Measurements from ENCODE around the gene CCDC120. TPM values are rescaled to one million over a fixed set of nuclear protein-coding genes. Genes with fewer than 3 reads are reported as not detected.

The CCDC120 gene
- total RNA-seq, 1 donor from 2014 or later: 1.1 TPM

GRCh38 chrX:49071877-49072711 is 13.3 kb downstream of the CCDC120 start:
- Histone ChIP-seq H3K36me3 (ENCODE audit: control insufficient read depth, insufficient read depth, low read length) (peaks cover 4% of the 10 kb centered on the region), H3K4me3 (ENCODE audit: low read depth, low read length) (peak overlapping the region; percentile 55), H3K27me3 (ENCODE audit: control insufficient read depth, insufficient read depth, low read length) (no peaks in the 10 kb centered on the region)
- DNase-seq (ENCODE audit: low read depth): peak; percentile 66
- TF ChIP-seq CTCF (IDR thresholded peaks at IDR 0.05; ENCODE audit: insufficient read depth, low read length, severe bottlenecking): no peak
- no peak for FAIRE-seq

DNA sequence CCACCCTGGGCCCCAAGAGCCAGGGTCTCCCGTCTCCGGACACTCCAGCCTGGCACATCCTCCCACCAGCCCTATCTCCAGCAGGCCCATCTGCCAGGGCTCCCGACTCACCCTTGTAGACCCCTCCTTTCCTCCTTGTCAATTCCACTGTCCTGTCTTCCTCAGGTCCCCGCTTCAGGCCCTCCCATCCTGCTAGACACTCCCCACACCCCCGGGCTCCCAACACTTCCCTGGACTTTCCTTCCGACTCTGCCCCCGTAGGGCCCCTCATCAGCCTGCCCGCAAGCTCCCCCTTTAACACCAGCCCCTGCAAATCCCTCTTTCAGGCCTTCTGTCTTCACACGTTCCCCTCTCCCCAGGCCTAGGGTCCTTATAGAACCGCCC is 13.9 kb downstream of the CCDC120 start:
- Histone ChIP-seq H3K36me3 (ENCODE audit: control insufficient read depth, insufficient read depth, low read length) (peaks cover 6% of the 10 kb centered on the region), H3K27me3 (ENCODE audit: control insufficient read depth, insufficient read depth, low read length) (no peaks in the 10 kb centered on the region), H3K4me3 (ENCODE audit: low read depth, low read length) (peak overlapping the region; percentile 55)
- TF ChIP-seq CTCF (IDR thresholded peaks at IDR 0.05; ENCODE audit: insufficient read depth, low read length, severe bottlenecking): no peak
- FAIRE-seq: no peak
- DNase-seq (ENCODE audit: low read depth): no peak

DNA sequence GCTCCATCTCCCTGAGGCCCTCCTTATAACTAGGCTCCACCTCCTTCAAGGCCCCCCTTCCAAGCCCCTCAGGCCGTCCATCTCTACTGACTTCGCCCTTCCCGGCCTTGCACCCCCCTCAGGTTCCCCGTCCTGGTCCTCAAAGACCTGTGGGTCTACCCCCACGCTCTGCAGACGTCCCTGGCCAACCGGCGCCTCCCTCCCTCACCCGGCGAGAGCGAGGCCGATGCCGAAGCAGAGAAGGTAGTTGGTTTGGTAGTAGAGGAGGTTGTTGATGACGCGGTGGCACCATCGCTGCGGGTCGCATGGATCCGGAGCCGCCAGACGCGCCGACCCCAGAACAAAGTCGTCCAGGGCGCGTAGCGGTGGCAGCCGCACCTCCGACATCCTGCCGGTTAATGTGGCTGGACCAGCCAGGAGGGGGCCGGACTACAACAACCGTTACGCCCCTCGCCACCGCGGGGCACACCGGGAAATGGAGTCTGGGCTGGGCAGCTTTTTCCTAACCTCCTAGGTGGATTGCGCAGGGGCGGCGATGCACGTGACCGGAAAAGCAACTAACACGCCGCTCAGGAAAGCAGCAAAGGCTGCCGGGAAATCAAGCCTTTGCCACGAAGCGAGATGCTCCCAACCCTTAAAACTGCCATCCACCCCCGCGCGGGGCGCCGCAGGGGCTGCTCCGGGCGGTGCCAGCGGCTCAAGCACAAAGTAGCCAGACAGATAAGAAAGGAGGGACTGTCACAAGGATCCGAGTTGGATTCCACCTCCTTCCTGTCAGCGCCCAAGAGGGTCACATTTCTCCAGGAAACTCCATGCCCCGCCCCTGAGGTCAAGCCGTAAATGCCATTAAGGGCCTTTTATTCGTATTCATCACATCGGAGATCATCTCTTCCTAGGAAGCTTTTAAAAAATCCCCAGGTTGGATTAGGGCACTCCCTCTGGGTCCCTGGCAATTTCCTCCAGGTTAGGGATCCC is 15.1 kb downstream of the CCDC120 start, which contains the start of gene PRAF2:
TSS of gene PRAF2 (minus strand) at position 402 of the 975 bp plus-strand sequence. CDS start at position 387, 15 bp downstream.
- no peak for FAIRE-seq
- no peak for TF ChIP-seq CTCF (IDR thresholded peaks at IDR 0.05; ENCODE audit: insufficient read depth, low read length, severe bottlenecking)

GRCh38 chrX:49075347-49075746 is 16.5 kb downstream of the CCDC120 start:
- H3K27me3 ChIP-seq (ENCODE audit: control insufficient read depth, insufficient read depth, low read length): no peaks in the 10 kb centered on the region
- peaks cover 7% of the 10 kb centered on the region for H3K36me3 ChIP-seq (ENCODE audit: control insufficient read depth, insufficient read depth, low read length)
- DNase-seq (ENCODE audit: low read depth) (no peak), FAIRE-seq (no peak)
- no peak overlapping the region for H3K4me3 ChIP-seq (ENCODE audit: low read depth, low read length)
- TF ChIP-seq CTCF (IDR thresholded peaks at IDR 0.05; ENCODE audit: insufficient read depth, low read length, severe bottlenecking): no peak

More for the DNA sequence above, 15.1 kb downstream of the CCDC120 start, which contains the start of gene PRAF2:
- no peaks in the 10 kb centered on the region for H3K27me3 ChIP-seq (ENCODE audit: control insufficient read depth, insufficient read depth, low read length)
- peak; percentile 81 for DNase-seq (ENCODE audit: low read depth)
- H3K36me3 ChIP-seq (ENCODE audit: control insufficient read depth, insufficient read depth, low read length): peaks cover 7% of the 10 kb centered on the region
- H3K4me3 ChIP-seq (ENCODE audit: low read depth, low read length): peak within 1 kb of the TSS; percentile 55

- FAIRE-seq (no peak), DNase-seq (ENCODE audit: low read depth) (no peak)
- TF ChIP-seq CTCF (IDR thresholded peaks at IDR 0.05; ENCODE audit: insufficient read depth, low read length, severe bottlenecking): no peak
These were observed 19.1 kb downstream of the CCDC120 start for GRCh38 chrX:49077941-49078340.

More at GRCh38 chrX:49077941-49078340, 19.1 kb downstream of the CCDC120 start:
- H3K4me3 ChIP-seq (ENCODE audit: low read depth, low read length): no peak overlapping the region
- peaks cover 7% of the 10 kb centered on the region for H3K36me3 ChIP-seq (ENCODE audit: control insufficient read depth, insufficient read depth, low read length)
- no peaks in the 10 kb centered on the region for H3K27me3 ChIP-seq (ENCODE audit: control insufficient read depth, insufficient read depth, low read length)

Measured in bronchial epithelial cell (primary cell).